T1000 (cell line): Measurements from ENCODE around the gene HPCAL1.

Experiments used
- DNase-seq: peaks from one replicate; lab custom pipeline; 2025; ENCODE audit warnings: mixed read lengths; lab: John Stamatoyannopoulos, UW

Gene HPCAL1

DNA sequence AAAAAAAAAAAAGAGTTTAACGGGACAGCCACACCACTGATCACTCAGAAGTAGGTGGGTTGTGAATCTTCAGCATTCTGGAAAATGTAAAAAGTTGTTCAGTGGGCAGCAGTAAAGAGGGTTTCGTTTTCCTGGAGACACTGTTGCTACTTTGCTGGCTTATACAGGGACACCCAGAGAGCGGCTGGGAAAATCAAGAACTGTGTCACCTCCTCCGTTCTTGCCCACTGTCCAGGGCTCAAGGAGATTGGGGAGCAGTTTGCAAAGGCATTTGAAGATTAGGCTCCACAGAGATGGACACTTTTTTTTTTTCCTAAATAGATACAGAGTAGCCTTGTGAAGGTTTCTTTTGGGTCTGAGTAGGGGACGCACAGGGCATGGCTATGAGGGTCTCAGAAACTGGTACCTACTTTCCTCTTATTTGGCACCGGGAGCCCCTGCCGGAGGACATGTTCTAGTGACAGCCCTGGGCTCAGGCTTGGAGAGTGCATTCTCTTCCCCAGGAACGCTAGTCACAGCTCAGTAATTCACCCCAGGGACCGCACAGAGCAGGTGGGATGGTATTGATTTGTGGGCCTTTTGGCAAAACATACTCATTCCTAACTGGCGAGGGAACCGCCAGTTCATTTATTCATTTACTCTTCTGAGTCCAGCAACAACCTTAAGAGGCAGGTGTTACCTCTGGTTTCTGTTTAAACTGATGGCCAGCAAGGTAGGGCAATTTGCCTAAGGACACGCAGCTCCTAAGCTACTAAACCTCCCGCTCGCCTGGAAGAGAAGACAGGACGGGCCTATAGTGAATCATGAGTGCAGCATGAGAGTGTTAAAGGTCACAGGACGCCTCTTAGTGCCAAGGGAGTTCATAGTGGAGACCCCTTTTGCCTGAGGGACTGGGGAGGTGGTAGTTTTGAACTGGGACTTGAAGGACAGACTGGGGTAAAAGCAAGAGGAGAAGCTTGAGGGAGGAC is 53.1 kb downstream of the HPCAL1 start:
- no peak for DNase-seq

- DNase-seq = no peak
Observed at GRCh38 chr2:10356439-10356811, 53.7 kb downstream of the HPCAL1 start.

GRCh38 chr2:10357193-10358169 is 54.8 kb downstream of the HPCAL1 start:
- no peak for DNase-seq

DNA sequence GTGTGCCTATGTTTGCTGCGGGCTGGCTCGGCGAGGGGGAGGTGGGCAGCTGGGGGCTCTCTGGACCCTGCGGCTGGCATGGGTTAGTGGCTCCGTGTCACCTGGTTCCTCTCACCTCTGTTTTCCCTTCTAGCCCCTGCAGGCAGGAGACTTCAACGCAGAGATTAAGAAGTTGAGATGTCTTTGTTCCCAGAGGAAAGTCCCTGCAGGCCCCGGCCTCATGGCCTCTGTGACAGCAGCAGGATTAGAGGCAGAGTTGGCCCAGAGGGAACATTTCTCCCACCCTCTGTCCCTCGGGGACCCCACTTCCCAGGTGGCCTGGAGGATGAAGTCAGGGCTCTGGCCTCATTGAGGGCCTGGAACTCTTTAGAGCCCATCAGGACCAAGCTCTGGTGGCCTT is 56.5 kb downstream of the HPCAL1 start:
- DNase-seq = no peak

- DNase-seq = no peak
Observed at GRCh38 chr2:10359731-10360329, 57.1 kb downstream of the HPCAL1 start.

DNA sequence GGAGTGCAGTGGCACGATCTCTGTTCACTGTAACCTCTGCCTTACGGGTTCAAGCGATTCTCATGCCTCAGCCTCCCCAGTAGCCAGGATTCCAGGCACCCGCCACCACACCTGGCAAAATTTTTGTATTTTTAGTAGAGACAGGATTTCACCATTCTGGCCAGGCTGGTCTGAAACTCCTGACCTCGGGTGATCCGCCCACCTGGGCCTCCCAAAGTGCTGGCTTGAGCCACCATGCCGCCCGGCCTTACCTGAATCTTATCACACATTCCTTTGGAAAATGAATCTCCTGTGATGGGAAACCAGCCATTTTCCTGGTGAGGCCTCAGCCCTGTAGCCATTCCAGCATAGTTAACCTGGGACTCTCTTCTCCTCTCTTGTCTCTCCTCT is 57.8 kb downstream of the HPCAL1 start:
- DNase-seq = no peak

- no peak for DNase-seq
Observed at GRCh38 chr2:10360850-10361588, 58.3 kb downstream of the HPCAL1 start.

- no peak for DNase-seq
Observed at GRCh38 chr2:10362096-10362897, 59.6 kb downstream of the HPCAL1 start.

DNA sequence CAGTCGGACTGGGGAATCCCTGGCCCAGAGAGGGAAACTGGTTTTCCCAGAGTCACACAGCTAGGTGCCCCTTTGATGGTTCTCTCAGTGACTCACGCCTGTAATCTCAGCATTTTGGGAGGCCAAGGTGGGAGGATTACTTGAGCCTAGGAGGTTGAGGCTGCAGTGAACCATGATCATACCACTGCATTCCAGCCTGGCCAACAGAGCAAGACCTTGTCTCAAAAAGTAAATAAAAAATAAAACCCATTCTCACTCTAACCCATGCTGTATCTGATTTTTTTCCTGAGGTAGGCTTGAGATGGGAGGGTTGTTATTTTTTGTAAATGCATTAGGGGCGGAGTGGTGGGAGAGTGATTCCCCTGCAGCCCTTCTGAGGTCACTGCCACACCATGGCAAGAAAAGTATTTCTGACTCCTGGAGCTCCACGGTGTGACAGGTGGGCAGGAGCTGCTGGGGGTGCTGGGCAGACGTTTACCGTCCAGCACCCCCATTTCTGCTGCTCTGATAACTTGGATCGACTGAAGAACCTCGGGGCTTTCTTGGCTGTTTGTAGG is 60.3 kb downstream of the HPCAL1 start:
- DNase-seq = no peak

GRCh38 chr2:10363861-10364610 is 61.3 kb downstream of the HPCAL1 start:
- DNase-seq = no peak

DNA sequence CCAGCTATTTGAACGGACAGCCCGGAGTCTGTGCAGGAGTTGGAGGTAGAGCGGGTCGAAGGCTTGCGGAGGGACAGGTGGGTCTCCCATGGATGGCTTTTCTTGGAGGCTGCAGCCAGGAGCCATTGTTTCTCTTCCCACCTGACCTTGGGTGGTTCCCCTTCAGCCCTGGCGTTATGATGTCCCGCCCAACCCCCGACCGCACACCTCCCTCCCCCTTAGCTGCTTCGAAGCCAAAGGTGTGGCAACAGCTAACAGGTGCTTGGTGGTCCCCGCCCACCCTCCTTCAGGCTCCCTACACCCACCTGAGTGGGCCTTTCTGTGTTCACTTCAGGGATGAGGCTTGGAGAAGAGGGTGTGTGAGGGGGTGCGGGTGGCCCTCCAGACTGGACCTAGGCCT is 62.7 kb downstream of the HPCAL1 start:
- DNase-seq = no peak

- no peak for DNase-seq
Observed at GRCh38 chr2:10366601-10367270, 64.0 kb downstream of the HPCAL1 start.

GRCh38 chr2:10367472-10368439 is 65.1 kb downstream of the HPCAL1 start:
- no peak for DNase-seq

- no peak for DNase-seq
Observed at GRCh38 chr2:10368491-10369231, 66.0 kb downstream of the HPCAL1 start.

GRCh38 chr2:10369269-10370255 is 66.9 kb downstream of the HPCAL1 start:
- no peak for DNase-seq

- DNase-seq = no peak
Observed at GRCh38 chr2:10370390-10370789, 67.7 kb downstream of the HPCAL1 start.
